A673 (cell line): ENCODE data around the gene ODAD2. TPM values are rescaled to one million over a fixed set of nuclear protein-coding genes. Genes with fewer than 3 reads are reported as not detected.

Experiments
- BruUV-seq: library from RNA; stranded (reverse); fragments of 400-500 nt; replicated peaks from 2 replicates; lab custom pipeline; 2021; lab: Mats Ljungman, UMichigan
- CTCF ChIA-PET: fragments of 300-600 bp; sonication (Branson Sonifier 250); formaldehyde crosslinking; loops from one replicate; lab custom pipeline; 2022; ENCODE audit warnings: antibody characterized with exemption; lab: Charles Lee
- POLR2A ChIA-PET: fragments of 300-600 bp; sonication (Branson Sonifier 250); formaldehyde crosslinking; loops from one replicate; lab custom pipeline; 2022; ENCODE audit warnings: antibody characterized with exemption; ENCODE audit not compliant: low non-redundant PET; lab: Charles Lee
- DNase-seq: peaks from one replicate; pipeline ENCODE4 v3.0.0-alpha.2; 2015; ENCODE audit warnings: low spot score
- H3K27ac ChIP-seq: fragments of 200-600 bp; sonication (generic); 2 replicates; pipeline ENCODE4 v1.5.1; 2016; ENCODE audit warnings: mixed run types, low read depth, mild to moderate bottlenecking, mixed read lengths, antibody characterized with exemption, low read length; ENCODE audit not compliant: poor library complexity, severe bottlenecking
- H3K27me3 ChIP-seq: fragments of 200-600 bp; sonication (generic); replicated peaks from 2 replicates; pipeline ENCODE4 v1.6.1; 2017; ENCODE audit warnings: mixed run types, low read depth, mild to moderate bottlenecking, mixed read lengths, antibody characterized with exemption, low read length; ENCODE audit not compliant: insufficient read depth, poor library complexity
- H3K36me3 ChIP-seq: fragments of 200-600 bp; sonication (generic); 2 replicates; pipeline ENCODE4 v1.6.1; 2016; ENCODE audit warnings: mixed run types, mild to moderate bottlenecking, mixed read lengths, antibody characterized with exemption, low read length; ENCODE audit not compliant: insufficient read depth, poor library complexity, severe bottlenecking
- H3K4me1 ChIP-seq: fragments of 200-600 bp; sonication (generic); 2 replicates; pipeline ENCODE4 v1.6.1; 2017; ENCODE audit warnings: mixed run types, mild to moderate bottlenecking, mixed read lengths, antibody characterized with exemption, low read length; ENCODE audit not compliant: insufficient read depth, poor library complexity, severe bottlenecking
- H3K4me3 ChIP-seq: fragments of 200-600 bp; sonication (generic); 2 replicates; pipeline ENCODE4 v1.5.1; 2016; ENCODE audit warnings: low read depth, mixed run types, mild to moderate bottlenecking, mixed read lengths, low read length; ENCODE audit not compliant: poor library complexity, severe bottlenecking
- H3K9me3 ChIP-seq: fragments of 200-600 bp; sonication (generic); 2 replicates; pipeline ENCODE4 v1.6.1; 2016; ENCODE audit warnings: mixed run types, low read depth, mild to moderate bottlenecking, mixed read lengths, antibody characterized with exemption, low read length; ENCODE audit not compliant: poor library complexity, severe bottlenecking
- EZH2 ChIP-seq: fragments of 200-600 bp; sonication (generic); IDR thresholded peaks from 2 replicates; pipeline ENCODE4 v1.6.1; 2017; ENCODE audit warnings: borderline replicate concordance, low read depth, mild to moderate bottlenecking, mixed read lengths, antibody characterized with exemption, low read length; ENCODE audit not compliant: poor library complexity, severe bottlenecking
- intact Hi-C: fragments of 100-400 bp; cut with micrococcal nuclease; formaldehyde crosslinking; loops from one replicate; pipeline ENCODE4 v1.10.0; 2022; ENCODE audit not compliant: unreplicated experiment
- total RNA-seq: library from RNA; stranded (reverse); gene quantifications from 2 replicates; pipeline ENCODE4 v1.2.3, GENCODE V29; 2021
- TF ChIP-seq, protein P1 (sequence below): fragments of 300-800, 200-600 bp; sonication (generic); conservative IDR thresholded peaks from 2 replicates; pipeline ENCODE4 v1.5.1; 2017; ENCODE audit warnings: low read depth, mild to moderate bottlenecking, antibody characterized with exemption, low read length, moderate library complexity, mixed read lengths

The ODAD2 gene
- total RNA-seq, 1 experiment from 2014 or later, result 1.2 TPM

- intact Hi-C loops, result loop anchor here (2.0 kb wide), 1 partner anchor 42 kb away; no protein-coding TSS in a partner anchor
- BruUV-seq, result no TSS peak
- H3K4me1 ChIP-seq, result no peaks in the 10 kb centered on the region
- TF ChIP-seq, protein P1, sequence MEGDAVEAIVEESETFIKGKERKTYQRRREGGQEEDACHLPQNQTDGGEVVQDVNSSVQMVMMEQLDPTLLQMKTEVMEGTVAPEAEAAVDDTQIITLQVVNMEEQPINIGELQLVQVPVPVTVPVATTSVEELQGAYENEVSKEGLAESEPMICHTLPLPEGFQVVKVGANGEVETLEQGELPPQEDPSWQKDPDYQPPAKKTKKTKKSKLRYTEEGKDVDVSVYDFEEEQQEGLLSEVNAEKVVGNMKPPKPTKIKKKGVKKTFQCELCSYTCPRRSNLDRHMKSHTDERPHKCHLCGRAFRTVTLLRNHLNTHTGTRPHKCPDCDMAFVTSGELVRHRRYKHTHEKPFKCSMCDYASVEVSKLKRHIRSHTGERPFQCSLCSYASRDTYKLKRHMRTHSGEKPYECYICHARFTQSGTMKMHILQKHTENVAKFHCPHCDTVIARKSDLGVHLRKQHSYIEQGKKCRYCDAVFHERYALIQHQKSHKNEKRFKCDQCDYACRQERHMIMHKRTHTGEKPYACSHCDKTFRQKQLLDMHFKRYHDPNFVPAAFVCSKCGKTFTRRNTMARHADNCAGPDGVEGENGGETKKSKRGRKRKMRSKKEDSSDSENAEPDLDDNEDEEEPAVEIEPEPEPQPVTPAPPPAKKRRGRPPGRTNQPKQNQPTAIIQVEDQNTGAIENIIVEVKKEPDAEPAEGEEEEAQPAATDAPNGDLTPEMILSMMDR, result no peak
- no peak for TF ChIP-seq EZH2
- no peaks in the 10 kb centered on the region for H3K9me3 ChIP-seq
- H3K36me3 ChIP-seq, result no peaks in the 10 kb centered on the region
- CTCF ChIA-PET, result no interaction called here
- no peak for DNase-seq
- no peaks in the 10 kb centered on the region for H3K27me3 ChIP-seq
- POLR2A ChIA-PET, result no interaction called here
- no peak overlapping the region for H3K4me3 ChIP-seq
- H3K27ac ChIP-seq, result no peak overlapping the region
These were observed 99.8 kb downstream of the ODAD2 start for GRCh38 chr10:27899058-27899457.

- intact Hi-C loops, result no loop called here
- peak; percentile 18 for DNase-seq
- POLR2A ChIA-PET, result no interaction called here
- TF ChIP-seq, protein P1, result no peak
- TF ChIP-seq EZH2, result no peak
- BruUV-seq, result no TSS peak
- no peaks in the 10 kb centered on the region for H3K36me3 ChIP-seq
- no peak overlapping the region for H3K4me3 ChIP-seq
- CTCF ChIA-PET, result no interaction called here
- no peak overlapping the region for H3K27ac ChIP-seq
- no peaks in the 10 kb centered on the region for H3K4me1 ChIP-seq
- peaks cover 6% of the 10 kb centered on the region for H3K27me3 ChIP-seq
- no peaks in the 10 kb centered on the region for H3K9me3 ChIP-seq
These were observed 105.4 kb downstream of the ODAD2 start for GRCh38 chr10:27893358-27893954.

GRCh38 chr10:27890971-27891370 lies 107.9 kb downstream of the ODAD2 start:
- H3K36me3 ChIP-seq, result no peaks in the 10 kb centered on the region
- no peak overlapping the region for H3K4me3 ChIP-seq
- H3K27me3 ChIP-seq, result peaks cover 6% of the 10 kb centered on the region
- H3K9me3 ChIP-seq, result no peaks in the 10 kb centered on the region
- POLR2A ChIA-PET, result no interaction called here
- no TSS peak for BruUV-seq
- TF ChIP-seq EZH2, result no peak
- TF ChIP-seq, protein P1, result no peak
- CTCF ChIA-PET, result no interaction called here
- H3K27ac ChIP-seq, result no peak overlapping the region
- DNase-seq, result no peak
- intact Hi-C loops, result no loop called here
- no peaks in the 10 kb centered on the region for H3K4me1 ChIP-seq
